Sigmoid colon (tissue), 7 donors: ENCODE measurements around the gene COL4A5. TPM values are rescaled to one million over a fixed set of nuclear protein-coding genes. Genes with fewer than 3 reads are reported as not detected.

Experiments
- DNase-seq: peaks from one replicate; pipeline ENCODE4 v3.0.0-alpha.2; 2019
- H3K27ac ChIP-seq, 4 donors: fragments of 200-600 bp; sonication (generic); one replicate each; pipeline ENCODE4 v1.5.1; 2016 to 2019; ENCODE audit warnings: mild to moderate bottlenecking in 1 of 4
- H3K27me3 ChIP-seq, 3 donors: fragments of 200-600 bp; sonication (generic); one replicate each; pipeline ENCODE4 v1.5.1; 2019; ENCODE audit warnings: mild to moderate bottlenecking in 1 of 3
- H3K36me3 ChIP-seq, 4 donors: fragments of 200-600 bp; sonication (generic); one replicate each; pipeline ENCODE4 v1.5.1; 2016 to 2019
- H3K4me1 ChIP-seq, 4 donors: fragments of 200-600 bp; sonication (generic); one replicate each; pipeline ENCODE4 v1.5.1; 2017 to 2019
- H3K4me3 ChIP-seq, 4 donors: fragments of 200-600 bp; sonication (generic); one replicate each; pipeline ENCODE4 v1.5.1; 2017 to 2019; ENCODE audit warnings: mild to moderate bottlenecking in 2 of 4, moderate library complexity in 1 of 4
- H3K9me3 ChIP-seq, 4 donors: fragments of 200-600 bp in 3 of 4; sonication (generic) in 3 of 4; one replicate each; pipeline versions ENCODE4 v1.5.1 to v1.6.1; 2013 to 2019
- CTCF ChIP-seq, 4 experiments: fragments of 450-650 bp in 3 of 4; fragments of 200-600 bp in 1 of 4; IDR thresholded peaks; one replicate each; pipeline ENCODE4 v1.5.1; 2016 to 2019; ENCODE audit warnings: antibody characterized with exemption in 4 of 4, mild to moderate bottlenecking in 3 of 4, moderate library complexity in 2 of 4
- EP300 ChIP-seq, 4 donors: sonication (generic); formaldehyde crosslinking; IDR thresholded peaks; one replicate each; pipeline ENCODE4 v1.6.1; 2017; ENCODE audit warnings: antibody characterized with exemption in 4 of 4
- POLR2A ChIP-seq, 2 donors: fragments of 450-650 bp; IDR thresholded peaks; one replicate each; pipeline ENCODE4 v1.6.1; 2016; ENCODE audit warnings: antibody characterized with exemption in 2 of 2, mild to moderate bottlenecking in 2 of 2, moderate library complexity in 2 of 2
- POLR2AphosphoS5 ChIP-seq, 4 donors: sonication (generic); formaldehyde crosslinking; IDR thresholded peaks; one replicate each; pipeline ENCODE4 v1.6.1; 2017; ENCODE audit warnings: antibody characterized with exemption in 4 of 4
- WGBS, 2 donors: extraction: QIAGEN DNeasy Blood & Tissue Kit; methylation state at CpG; one replicate each; pipeline ENCODE4 v1.1.7; 2013; 5-methylcytosine and 5-hydroxymethylcytosine counted together
- intact Hi-C: fragments of 100-400 bp; cut with DNase I; formaldehyde crosslinking; loops from one replicate; pipeline ENCODE4 v1.15.1; 2023
- polyA plus RNA-seq, 3 donors: library from polyadenylated mRNA; stranded (reverse); fragments of 200-250 nt; gene quantifications; one replicate each; pipeline ENCODE4 v1.2.3, GENCODE V29; 2013
- total RNA-seq, 4 donors: library from RNA; depleted of rRNA; stranded (reverse); fragments of >200 nt; gene quantifications; one replicate each; pipeline ENCODE4 v1.1.0, GENCODE V29; 2016
- donor health status: healthy with polysubstance abuse.
- donor health status: Bipolar disorder and iron deficiency.
- donor health status: healthy.

The COL4A5 gene
- total and polyA plus RNA-seq, 7 donors: 0.23 to 19.4 (median 4.6) TPM

GRCh38 chrX:108701633-108702032 is 262.0 kb downstream of the COL4A5 start:
- 81 to 84% methylated on average over 2 of the region's 2 CpGs for WGBS, 2 donors
- Histone ChIP-seq H3K27me3 (no peaks in the 10 kb centered on the region), H3K4me1 (no peaks in the 10 kb centered on the region), H3K9me3 (no peaks in the 10 kb centered on the region), H3K4me3 (no peak overlapping the region), H3K36me3 (no peaks in the 10 kb centered on the region), H3K27ac (no peak overlapping the region)
- TF ChIP-seq EP300 (IDR thresholded peaks at IDR 0.05): no peak
- intact Hi-C loops: no loop called here
- DNase-seq: no peak

GRCh38 chrX:108702530-108702929 is 262.9 kb downstream of the COL4A5 start:
- no peaks in the 10 kb centered on the region for H3K9me3 ChIP-seq
- no peak overlapping the region for H3K4me3 ChIP-seq
- no peak overlapping the region for H3K27ac ChIP-seq
- no peaks in the 10 kb centered on the region for H3K36me3 ChIP-seq
- TF ChIP-seq POLR2AphosphoS5 (IDR thresholded peaks at IDR 0.05) (no peak), POLR2A (IDR thresholded peaks at IDR 0.05) (no peak), CTCF (IDR thresholded peaks at IDR 0.05) (no peak), EP300 (IDR thresholded peaks at IDR 0.05) (no peak)
- DNase-seq: no peak
- 18 to 40% methylated on average over 1 of the region's 1 CpG for WGBS, 2 donors
- no peaks in the 10 kb centered on the region for H3K4me1 ChIP-seq
- intact Hi-C loops: no loop called here
- H3K27me3 ChIP-seq: no peaks in the 10 kb centered on the region

GRCh38 chrX:108704839-108705238 is 265.2 kb downstream of the COL4A5 start:
- Histone ChIP-seq H3K9me3 (no peaks in the 10 kb centered on the region), H3K36me3 (no peaks in the 10 kb centered on the region), H3K27ac (no peak overlapping the region), H3K27me3 (no peaks in the 10 kb centered on the region), H3K4me3 (no peak overlapping the region), H3K4me1 (no peaks in the 10 kb centered on the region)
- TF ChIP-seq POLR2A (IDR thresholded peaks at IDR 0.05): no peak
- TF ChIP-seq POLR2AphosphoS5 (IDR thresholded peaks at IDR 0.05): no peak
- TF ChIP-seq EP300 (IDR thresholded peaks at IDR 0.05): no peak
- no peak for TF ChIP-seq CTCF (IDR thresholded peaks at IDR 0.05)
- DNase-seq: no peak
- intact Hi-C loops: no loop called here
- 70 to 81% methylated on average over 2 of the region's 2 CpGs for WGBS, 2 donors

- intact Hi-C loops: no loop called here
- H3K27ac ChIP-seq: no peak overlapping the region
- H3K4me3 ChIP-seq: no peak overlapping the region
- no peaks in the 10 kb centered on the region for H3K4me1 ChIP-seq
- H3K36me3 ChIP-seq: no peaks in the 10 kb centered on the region
- no peak for DNase-seq
- no peaks in the 10 kb centered on the region for H3K9me3 ChIP-seq
- no peak for TF ChIP-seq CTCF (IDR thresholded peaks at IDR 0.05)
- TF ChIP-seq EP300 (IDR thresholded peaks at IDR 0.05): no peak
- no peak for TF ChIP-seq POLR2AphosphoS5 (IDR thresholded peaks at IDR 0.05)
- WGBS, 2 donors: 63 to 83% methylated on average over 1 of the region's 1 CpG
- no peaks in the 10 kb centered on the region for H3K27me3 ChIP-seq
Observed at GRCh38 chrX:108712886-108713285, 273.2 kb downstream of the COL4A5 start.

- Histone ChIP-seq H3K36me3 (no peaks in the 10 kb centered on the region), H3K4me1 (no peaks in the 10 kb centered on the region), H3K4me3 (no peak overlapping the region), H3K27me3 (no peaks in the 10 kb centered on the region), H3K27ac (no peak overlapping the region), H3K9me3 (no peaks in the 10 kb centered on the region)
- intact Hi-C loops: no loop called here
- WGBS, 2 donors: 72% methylated on average over 2 of the region's 2 CpGs
- TF ChIP-seq POLR2A (IDR thresholded peaks at IDR 0.05): no peak
- no peak for TF ChIP-seq POLR2AphosphoS5 (IDR thresholded peaks at IDR 0.05)
- TF ChIP-seq CTCF (IDR thresholded peaks at IDR 0.05): no peak
- TF ChIP-seq EP300 (IDR thresholded peaks at IDR 0.05): no peak
- DNase-seq: no peak
Observed at GRCh38 chrX:108722561-108722960, 282.9 kb downstream of the COL4A5 start.
